H1 (cell line): ENCODE results near the gene MYLK. TPM values are rescaled to one million over a fixed set of nuclear protein-coding genes. Genes with fewer than 3 reads are reported as not detected.

ENCODE experiments used
- CTCF ChIA-PET: fragments of 300-600 bp; sonication (Branson Sonifier 250); formaldehyde crosslinking; loops from one replicate; lab custom pipeline; 2021; ENCODE audit not compliant: partially characterized antibody; lab: Charles Lee
- POLR2A ChIA-PET: fragments of 300-600 bp; sonication (Branson Sonifier 250); formaldehyde crosslinking; loops from one replicate; lab custom pipeline; 2021; ENCODE audit warnings: inconsistent platforms; ENCODE audit not compliant: partially characterized antibody; lab: Charles Lee
- DNase-seq, 2 experiments: peaks; one replicate each; pipeline versions ENCODE4 v3.0.0 to v3.0.0-alpha.2; 2010 to 2022; ENCODE audit warnings: low spot score in 2 of 2, low read depth in 1 of 2, mixed read lengths in 1 of 2
- FAIRE-seq: peaks from 2 replicates; lab custom pipeline; 2011; peaks lifted over from hg19 to GRCh38; lab: Jason Lieb, UNC
- H2AFZ ChIP-seq: 2 replicates; pipeline ENCODE4 v1.8.1; 2012; ENCODE audit warnings: low read length, inconsistent platforms
- H2AK5ac ChIP-seq: 2 replicates; pipeline ENCODE4 v1.6.1; 2013; ENCODE audit warnings: low read depth, low read length
- H2BK120ac ChIP-seq: replicated peaks from 2 replicates; pipeline ENCODE3; 2013; ENCODE audit warnings: low read depth, low read length, inconsistent platforms
- H2BK12ac ChIP-seq: 2 replicates; pipeline ENCODE4 v1.6.1; 2013; ENCODE audit warnings: low read depth, low read length
- H2BK15ac ChIP-seq: 2 replicates; pipeline ENCODE4 v1.6.1; 2013; ENCODE audit warnings: low read length
- H2BK20ac ChIP-seq: 2 replicates; pipeline ENCODE4 v1.6.1; 2013; ENCODE audit warnings: low read length
- H2BK5ac ChIP-seq: 2 replicates; pipeline ENCODE4 v1.6.1; 2013; ENCODE audit warnings: low read depth, low read length
- H3K14ac ChIP-seq: 2 replicates; pipeline ENCODE4 v1.6.1; 2013; ENCODE audit warnings: inconsistent platforms; ENCODE audit not compliant: insufficient read length
- H3K18ac ChIP-seq: 2 replicates; pipeline ENCODE4 v1.6.1; 2013; ENCODE audit warnings: low read length; ENCODE audit errors: extremely low read depth
- H3K23ac ChIP-seq: 2 replicates; pipeline ENCODE4 v1.6.1; 2013; ENCODE audit warnings: inconsistent platforms; ENCODE audit not compliant: insufficient read length
- H3K23me2 ChIP-seq: 2 replicates; pipeline ENCODE4 v1.6.1; 2013; ENCODE audit warnings: low read depth, low read length
- H3K27ac ChIP-seq: 2 replicates; pipeline ENCODE4 v1.6.1; 2011; ENCODE audit warnings: low read depth, low read length, inconsistent platforms
- H3K27me3 ChIP-seq, 4 experiments: replicated peaks in 1 of 4; 1 replicate in 1 of 4; 2 replicates in 3 of 4; pipeline versions ENCODE4 v1.6.1 to v1.8.1; 2011 to 2013; ENCODE audit warnings: low read length in 3 of 4, mild to moderate bottlenecking in 3 of 4, inconsistent platforms in 2 of 4, mixed read lengths in 2 of 4, moderate library complexity in 1 of 4; ENCODE audit not compliant: control insufficient read depth in 3 of 4, insufficient read depth in 3 of 4; ENCODE audit errors: extremely low read depth in 1 of 4
- H3K36me3 ChIP-seq, 4 experiments: 2 replicates each; pipeline versions ENCODE4 v1.6.1 to v1.8.1; 2011 to 2013; ENCODE audit warnings: mild to moderate bottlenecking in 4 of 4, low read length in 3 of 4, moderate library complexity in 2 of 4, control low read depth in 1 of 4, inconsistent platforms in 1 of 4; ENCODE audit not compliant: insufficient read depth in 4 of 4, control insufficient read depth in 2 of 4
- H3K4ac ChIP-seq: replicated peaks from 2 replicates; pipeline ENCODE3; 2013; ENCODE audit warnings: low read length, low read depth, mixed read lengths, inconsistent platforms; ENCODE audit not compliant: insufficient read length
- H3K4me1 ChIP-seq, 4 experiments: replicated peaks in 1 of 4; 1 replicate in 1 of 4; 2 replicates in 3 of 4; pipeline versions ENCODE4 v1.6.1 to v1.8.1; 2011 to 2013; ENCODE audit warnings: low read length in 3 of 4, inconsistent platforms in 2 of 4, mixed read lengths in 1 of 4; ENCODE audit not compliant: insufficient read depth in 4 of 4, control insufficient read depth in 3 of 4
- H3K4me2 ChIP-seq, 2 experiments: 2 replicates each; pipeline versions ENCODE4 v1.6.1 to v1.8.1; 2011 to 2013; ENCODE audit warnings: low read depth in 2 of 2, low read length in 2 of 2, control low read depth in 1 of 2, inconsistent platforms in 1 of 2, mild to moderate bottlenecking in 1 of 2; ENCODE audit not compliant: insufficient read depth in 1 of 2
- H3K4me3 ChIP-seq, 4 experiments: fragments of 200-600, 300-600 bp in 1 of 4; sonication (generic), shearing (Covaris generic), sonication (Bioruptor Twin) in 1 of 4; 2 replicates each; pipeline versions ENCODE4 v1.5.1 to v1.8.1; 2011 to 2016; ENCODE audit warnings: low read length in 4 of 4, low read depth in 3 of 4, control low read depth in 2 of 4, inconsistent platforms in 2 of 4, mild to moderate bottlenecking in 2 of 4, mixed read lengths in 1 of 4, moderate library complexity in 1 of 4; ENCODE audit not compliant: insufficient read depth in 2 of 4; ENCODE audit errors: extremely low read depth in 1 of 4
- H3K56ac ChIP-seq: replicated peaks from 2 replicates; pipeline ENCODE3; 2013; ENCODE audit warnings: low read depth, mild to moderate bottlenecking, mixed read lengths, low read length, inconsistent platforms; ENCODE audit not compliant: insufficient read length
- H3K79me1 ChIP-seq: 2 replicates; pipeline ENCODE4 v1.6.1; 2013; ENCODE audit warnings: low read depth, low read length, control low read depth
- H3K79me2 ChIP-seq, 2 experiments: 2 replicates each; pipeline versions ENCODE4 v1.6.1 to v1.8.1; 2012 to 2013; ENCODE audit warnings: low read length in 2 of 2, mild to moderate bottlenecking in 2 of 2, inconsistent platforms in 1 of 2; ENCODE audit not compliant: insufficient read depth in 2 of 2, control insufficient read depth in 1 of 2
- H3K9ac ChIP-seq, 4 experiments: replicated peaks in 1 of 4; 1 replicate in 1 of 4; 2 replicates in 3 of 4; pipeline versions ENCODE4 v1.6.1 to v1.8.1; 2011 to 2013; ENCODE audit warnings: low read depth in 3 of 4, low read length in 3 of 4, control low read depth in 2 of 4, mild to moderate bottlenecking in 2 of 4, moderate library complexity in 2 of 4, inconsistent platforms in 1 of 4; ENCODE audit errors: extremely low read depth in 1 of 4
- H3K9me3 ChIP-seq, 2 experiments: 2 replicates each; pipeline versions ENCODE4 v1.6.1 to v1.8.1; 2012 to 2013; ENCODE audit warnings: mild to moderate bottlenecking in 2 of 2, moderate library complexity in 2 of 2, control low read depth in 1 of 2, inconsistent platforms in 1 of 2, low read depth in 1 of 2, low read length in 1 of 2, mixed read lengths in 1 of 2; ENCODE audit not compliant: insufficient read depth in 2 of 2
- H4K20me1 ChIP-seq, 2 experiments: replicated peaks in 1 of 2; 2 replicates each; pipeline versions ENCODE3 to v1.8.1; 2011 to 2013; ENCODE audit warnings: inconsistent platforms in 2 of 2, low read length in 2 of 2, mild to moderate bottlenecking in 1 of 2; ENCODE audit not compliant: insufficient read depth in 2 of 2, control insufficient read depth in 1 of 2
- H4K5ac ChIP-seq: 2 replicates; pipeline ENCODE4 v1.6.1; 2013; ENCODE audit warnings: low read length, low read depth, mixed read lengths, inconsistent platforms; ENCODE audit not compliant: insufficient read length
- H4K8ac ChIP-seq: 2 replicates; pipeline ENCODE4 v1.8.0; 2013; ENCODE audit warnings: mild to moderate bottlenecking, moderate library complexity, low read length, inconsistent platforms; ENCODE audit not compliant: insufficient read depth; ENCODE audit errors: extremely low read depth
- H4K91ac ChIP-seq: replicated peaks from 2 replicates; pipeline ENCODE3; 2013; ENCODE audit warnings: low read length, mixed read lengths, inconsistent platforms; ENCODE audit not compliant: insufficient read length
- CREB1 ChIP-seq: IDR thresholded peaks from 2 replicates; pipeline ENCODE4 v1.6.1; 2012; ENCODE audit warnings: inconsistent platforms
- GTF2F1 ChIP-seq: IDR thresholded peaks from 2 replicates; pipeline ENCODE4 v1.6.1; 2012; ENCODE audit warnings: low read depth, low read length, improper control_type of control experiment, borderline replicate concordance
- KDM4A ChIP-seq: IDR thresholded peaks from one replicate; pipeline ENCODE4 v1.7.1; 2012; ENCODE audit warnings: low read depth, mild to moderate bottlenecking, moderate library complexity, low read length, inconsistent platforms; ENCODE audit not compliant: severe bottlenecking
- KDM5A ChIP-seq: fragments of 200-600 bp; IDR thresholded peaks from 2 replicates; pipeline ENCODE4 v1.7.1; 2012; ENCODE audit warnings: mild to moderate bottlenecking, low read length, inconsistent platforms, mixed read lengths
- POLR2AphosphoS5 ChIP-seq: IDR thresholded peaks from 2 replicates; pipeline ENCODE4 v1.6.1; 2011; ENCODE audit warnings: low read depth, low read length
- RNF2 ChIP-seq: fragments of 200-900, 300-1000 bp; sonication (generic); IDR thresholded peaks from 2 replicates; pipeline ENCODE4 v1.7.1; 2016; ENCODE audit warnings: borderline replicate concordance, low read depth, mild to moderate bottlenecking, antibody characterized with exemption, low read length; ENCODE audit not compliant: poor library complexity, severe bottlenecking; ENCODE audit errors: missing control alignments
- SP1 ChIP-seq: IDR thresholded peaks from 2 replicates; pipeline ENCODE4 v1.6.1; 2011; ENCODE audit warnings: low read depth, low read length
- SRF ChIP-seq: IDR thresholded peaks from 2 replicates; pipeline ENCODE4 v1.6.1; 2011; ENCODE audit warnings: mild to moderate bottlenecking, low read depth, low read length, moderate library complexity
- WGBS, 2 experiments: shearing (Covaris generic) in 1 of 2; methylation state at CpG; one replicate each; pipeline versions ENCODE4 v1.1.6 to v1.1.7; 2013 to 2015; ENCODE audit warnings: low lambda C conversion rate in 2 of 2, mixed read lengths in 2 of 2, inconsistent platforms in 1 of 2, low coverage in 1 of 2, missing lambda C conversion rate in 1 of 2; ENCODE audit not compliant: insufficient replicate concordance in 2 of 2, insufficient coverage in 1 of 2, insufficient read length in 1 of 2; ENCODE audit errors: extremely low coverage in 1 of 2, missing lambda C conversion rate in 1 of 2; 5-methylcytosine and 5-hydroxymethylcytosine counted together
- polyA plus RNA-seq, 7 experiments: library from polyadenylated mRNA; depleted of rRNA in 3 of 7; stranded (reverse) in 5 of 7; unstranded in 2 of 7; fragments of >200 nt in 5 of 7; fragments of 200-250 nt in 2 of 7; gene quantifications; 1 replicate in 5 of 7; 2 replicates in 1 of 7; 4 replicates in 1 of 7; pipeline versions ENCODE4 v1.2.1 to v1.2.3, GENCODE V29; 2011 to 2013; ENCODE audit warnings: missing spikeins in 2 of 7, mixed read lengths in 2 of 7
- total RNA-seq: library from RNA; stranded (reverse); fragmentation: NEBNext Ultra II Directional; extraction: Animal tissue kit (Norgen Biotek cat#: 25700); gene quantifications from 2 replicates; pipeline ENCODE4 v1.2.1, GENCODE V29; 2021
- TF ChIP-seq, protein P1 (sequence below), 3 experiments: IDR thresholded peaks; 1 replicate in 2 of 3; 2 replicates in 1 of 3; pipeline versions ENCODE4 v1.5.1 to v1.6.1; 2011; ENCODE audit warnings: low read length in 3 of 3, mild to moderate bottlenecking in 3 of 3, inconsistent platforms in 2 of 3, low read depth in 1 of 3, moderate library complexity in 1 of 3; ENCODE audit not compliant: insufficient read depth in 1 of 3; ENCODE audit errors: control extremely low read depth in 1 of 3

Gene MYLK
- total and polyA plus RNA-seq, 2 of the 8 experiments (the other 6 are each of a cell fraction or from before 2014, with no cell fraction given), result 11.6 to 21.3 TPM

DNA sequence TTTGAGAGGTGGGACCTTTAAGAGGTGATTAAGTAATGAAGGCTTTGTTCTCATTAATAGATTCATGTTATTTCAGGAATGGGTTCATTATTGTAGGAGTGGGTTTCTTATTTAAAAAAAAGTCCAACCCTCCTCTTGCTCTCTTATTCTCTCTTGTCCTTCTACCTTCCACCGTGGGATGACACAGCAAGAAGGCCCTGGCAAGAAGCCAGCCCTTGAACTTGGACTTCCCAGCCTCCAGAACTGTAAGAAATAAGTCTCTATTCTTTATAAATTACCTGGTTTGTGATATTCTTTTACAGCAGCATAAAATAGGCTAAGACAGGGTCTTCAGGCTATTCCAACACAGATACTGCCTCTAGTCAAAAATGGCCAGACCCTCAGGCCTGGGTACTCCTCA, 62.2 kb downstream of the MYLK start:
- Histone ChIP-seq H4K20me1 (no peaks in the 10 kb centered on the region), H3K79me1 (no peaks in the 10 kb centered on the region), H2AK5ac (no peak overlapping the region), H3K4me1 (no peaks in the 10 kb centered on the region), H4K91ac (no peak overlapping the region), H3K4me2 (no peak overlapping the region), H2BK12ac (no peak overlapping the region), H3K56ac (no peak overlapping the region), H3K36me3 (no peaks in the 10 kb centered on the region; a peak in 1 of 8 replicates), H4K8ac (no peak overlapping the region), H3K27ac (no peak overlapping the region), H3K23ac (no peak overlapping the region), H3K9me3 (peaks cover 4 to 10% of the 10 kb centered on the region in 2 experiments; a peak in 2 of 4 replicates), H2BK15ac (no peak overlapping the region), H3K4ac (no peak overlapping the region), H3K9ac (no peak overlapping the region), H4K5ac (no peak overlapping the region), H3K79me2 (no peaks in the 10 kb centered on the region), H3K27me3 (no peaks in the 10 kb centered on the region), H3K4me3 (no peak overlapping the region), H3K23me2 (no peaks in the 10 kb centered on the region), H3K14ac (no peak overlapping the region), H3K18ac (no peak overlapping the region), H2AFZ (no peak overlapping the region), H2BK120ac (no peak overlapping the region), H2BK5ac (no peak overlapping the region), H2BK20ac (no peak overlapping the region)
- FAIRE-seq (no peak), DNase-seq (no peak)
- ChIA-PET POLR2A (no interaction called here), CTCF (no interaction called here)
- TF ChIP-seq KDM4A, result no peak
- no peak for TF ChIP-seq GTF2F1
- no peak for TF ChIP-seq KDM5A
- TF ChIP-seq SRF, result no peak
- TF ChIP-seq RNF2, result no peak
- TF ChIP-seq, protein P1, sequence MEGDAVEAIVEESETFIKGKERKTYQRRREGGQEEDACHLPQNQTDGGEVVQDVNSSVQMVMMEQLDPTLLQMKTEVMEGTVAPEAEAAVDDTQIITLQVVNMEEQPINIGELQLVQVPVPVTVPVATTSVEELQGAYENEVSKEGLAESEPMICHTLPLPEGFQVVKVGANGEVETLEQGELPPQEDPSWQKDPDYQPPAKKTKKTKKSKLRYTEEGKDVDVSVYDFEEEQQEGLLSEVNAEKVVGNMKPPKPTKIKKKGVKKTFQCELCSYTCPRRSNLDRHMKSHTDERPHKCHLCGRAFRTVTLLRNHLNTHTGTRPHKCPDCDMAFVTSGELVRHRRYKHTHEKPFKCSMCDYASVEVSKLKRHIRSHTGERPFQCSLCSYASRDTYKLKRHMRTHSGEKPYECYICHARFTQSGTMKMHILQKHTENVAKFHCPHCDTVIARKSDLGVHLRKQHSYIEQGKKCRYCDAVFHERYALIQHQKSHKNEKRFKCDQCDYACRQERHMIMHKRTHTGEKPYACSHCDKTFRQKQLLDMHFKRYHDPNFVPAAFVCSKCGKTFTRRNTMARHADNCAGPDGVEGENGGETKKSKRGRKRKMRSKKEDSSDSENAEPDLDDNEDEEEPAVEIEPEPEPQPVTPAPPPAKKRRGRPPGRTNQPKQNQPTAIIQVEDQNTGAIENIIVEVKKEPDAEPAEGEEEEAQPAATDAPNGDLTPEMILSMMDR (IDR thresholded peaks at IDR 0.05; ENCODE audit: control extremely low read depth in 1 of 3, insufficient read depth in 1 of 3, low read depth in 1 of 3, low read length in 3 of 3), result no peak
- no peak for TF ChIP-seq SP1
- TF ChIP-seq POLR2AphosphoS5, result no peak
- no peak for TF ChIP-seq CREB1
- WGBS, 2 experiments, result 83% methylated on average over 1 of the region's 1 CpG; no CpG with 5 or more reads in 1 of the 2 experiments
